GM12874 (cell line): ENCODE results near the gene SEC16A.

Experiments used
- TF ChIP-seq, protein P1 (sequence below): IDR thresholded peaks from 2 replicates; pipeline ENCODE4 v1.5.1; 2011; ENCODE audit warnings: low read depth, mild to moderate bottlenecking, control low read depth, low read length, moderate library complexity; ENCODE audit not compliant: insufficient read depth

SEC16A gene

DNA sequence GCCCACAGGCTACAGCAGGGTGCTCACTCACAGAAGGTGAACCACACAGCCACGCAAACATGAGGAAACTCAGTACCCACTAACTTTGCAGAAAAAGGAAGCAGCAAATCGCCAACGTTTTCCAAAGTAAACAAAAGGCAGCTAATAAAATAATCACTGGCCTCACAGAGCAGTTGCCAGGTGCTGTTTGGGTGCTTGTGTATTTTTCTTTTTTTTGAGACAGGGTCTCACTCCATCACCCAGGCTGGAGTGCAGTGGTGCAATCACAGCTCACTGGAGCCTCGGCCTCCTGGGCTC is 86.7 kb downstream of the SEC16A start:
- TF ChIP-seq, protein P1, sequence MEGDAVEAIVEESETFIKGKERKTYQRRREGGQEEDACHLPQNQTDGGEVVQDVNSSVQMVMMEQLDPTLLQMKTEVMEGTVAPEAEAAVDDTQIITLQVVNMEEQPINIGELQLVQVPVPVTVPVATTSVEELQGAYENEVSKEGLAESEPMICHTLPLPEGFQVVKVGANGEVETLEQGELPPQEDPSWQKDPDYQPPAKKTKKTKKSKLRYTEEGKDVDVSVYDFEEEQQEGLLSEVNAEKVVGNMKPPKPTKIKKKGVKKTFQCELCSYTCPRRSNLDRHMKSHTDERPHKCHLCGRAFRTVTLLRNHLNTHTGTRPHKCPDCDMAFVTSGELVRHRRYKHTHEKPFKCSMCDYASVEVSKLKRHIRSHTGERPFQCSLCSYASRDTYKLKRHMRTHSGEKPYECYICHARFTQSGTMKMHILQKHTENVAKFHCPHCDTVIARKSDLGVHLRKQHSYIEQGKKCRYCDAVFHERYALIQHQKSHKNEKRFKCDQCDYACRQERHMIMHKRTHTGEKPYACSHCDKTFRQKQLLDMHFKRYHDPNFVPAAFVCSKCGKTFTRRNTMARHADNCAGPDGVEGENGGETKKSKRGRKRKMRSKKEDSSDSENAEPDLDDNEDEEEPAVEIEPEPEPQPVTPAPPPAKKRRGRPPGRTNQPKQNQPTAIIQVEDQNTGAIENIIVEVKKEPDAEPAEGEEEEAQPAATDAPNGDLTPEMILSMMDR: no peak

DNA sequence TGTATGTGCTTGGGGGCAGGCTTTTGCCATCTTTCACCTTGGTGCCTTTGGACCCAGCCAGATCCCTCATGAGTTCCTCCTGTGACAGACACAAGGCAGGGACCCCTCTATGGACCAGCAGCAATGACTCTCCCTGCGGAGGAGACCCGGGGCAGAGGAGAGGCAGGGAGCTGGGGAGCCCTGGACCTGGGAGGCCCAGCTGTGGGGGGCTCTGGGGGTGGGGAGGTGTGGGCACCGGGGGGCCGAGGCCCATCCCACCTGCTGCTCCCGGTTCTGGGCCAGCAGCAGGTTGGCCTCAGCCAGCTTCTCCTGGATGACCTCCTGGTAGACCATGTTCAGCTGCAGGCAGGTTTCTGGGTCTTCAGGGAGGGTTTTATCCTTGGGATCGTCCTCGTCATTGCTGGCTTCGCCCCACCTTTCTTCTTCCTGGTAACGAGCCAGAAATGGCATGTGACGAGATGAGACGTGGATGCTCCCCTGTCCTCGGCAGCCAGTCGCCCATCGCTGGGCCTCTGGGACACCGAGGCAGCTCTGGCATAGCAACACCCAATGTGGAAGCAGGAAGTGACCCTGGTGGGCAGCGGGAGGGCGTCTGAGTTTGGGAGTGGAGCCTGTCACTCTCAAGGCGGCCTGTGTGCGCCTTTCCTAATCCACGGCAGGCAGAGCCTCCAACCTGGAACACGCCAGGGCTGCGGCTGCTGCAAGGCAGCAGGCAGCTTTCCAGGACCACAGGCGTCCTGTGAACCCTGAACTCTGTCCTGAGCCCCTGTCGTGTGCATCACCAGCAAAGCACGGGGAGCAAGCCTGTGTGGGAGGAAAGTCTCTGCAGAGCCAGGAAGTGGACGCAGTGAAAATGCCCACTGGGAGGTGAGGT is 87.3 kb downstream of the SEC16A start:
- TF ChIP-seq, protein P1: no peak

DNA sequence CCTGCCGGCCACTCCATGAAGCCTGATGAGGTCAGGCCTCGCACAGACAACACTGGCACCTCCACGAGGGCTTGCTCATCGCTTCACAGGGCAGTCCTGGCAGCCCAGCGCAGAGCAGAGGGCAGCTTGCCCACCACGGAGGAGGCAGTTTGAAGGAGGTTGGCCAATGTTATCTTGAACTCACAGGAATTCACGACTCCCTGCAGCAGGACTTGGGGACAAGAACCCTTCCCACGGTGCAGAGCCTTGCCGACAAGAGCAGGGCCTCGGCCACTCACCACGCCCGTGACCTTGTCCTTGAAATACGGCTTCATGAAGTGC is 87.9 kb downstream of the SEC16A start:
- TF ChIP-seq, protein P1: no peak

DNA sequence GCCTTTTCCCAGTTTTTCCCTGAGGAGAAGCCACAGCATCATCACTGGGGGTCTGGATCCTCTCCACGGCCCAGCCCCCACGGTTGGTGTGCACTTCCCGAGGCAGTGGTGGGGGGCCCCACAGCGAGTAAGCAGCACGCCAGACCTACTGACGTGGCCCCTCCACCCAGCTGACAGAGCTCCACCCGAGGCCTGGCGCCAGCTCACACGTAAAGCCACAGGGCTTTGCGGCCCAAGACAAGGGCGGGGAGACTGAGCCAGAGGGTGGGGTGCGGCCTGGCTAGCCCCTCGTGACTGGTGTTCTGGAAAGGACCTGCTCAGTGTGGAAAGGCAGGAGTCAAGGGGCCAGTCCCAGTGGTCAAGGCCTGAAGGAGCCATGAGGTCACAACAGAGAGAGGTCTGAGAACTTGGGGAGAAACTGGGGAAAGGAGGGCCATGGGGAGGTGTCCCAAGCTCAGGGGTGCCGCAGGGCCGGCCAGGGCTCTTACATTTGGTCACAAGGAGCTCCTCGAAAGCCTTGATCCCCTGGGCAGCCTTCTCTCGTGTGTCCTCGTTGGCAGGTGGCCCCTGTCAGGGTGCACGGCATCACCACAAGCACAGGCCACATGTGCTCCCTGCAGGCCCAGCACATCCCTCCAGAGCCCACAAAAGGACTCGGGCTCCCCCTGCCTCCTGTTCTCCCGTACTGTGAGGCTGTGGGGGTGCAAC is 88.4 kb downstream of the SEC16A start:
- TF ChIP-seq, protein P1: no peak

DNA sequence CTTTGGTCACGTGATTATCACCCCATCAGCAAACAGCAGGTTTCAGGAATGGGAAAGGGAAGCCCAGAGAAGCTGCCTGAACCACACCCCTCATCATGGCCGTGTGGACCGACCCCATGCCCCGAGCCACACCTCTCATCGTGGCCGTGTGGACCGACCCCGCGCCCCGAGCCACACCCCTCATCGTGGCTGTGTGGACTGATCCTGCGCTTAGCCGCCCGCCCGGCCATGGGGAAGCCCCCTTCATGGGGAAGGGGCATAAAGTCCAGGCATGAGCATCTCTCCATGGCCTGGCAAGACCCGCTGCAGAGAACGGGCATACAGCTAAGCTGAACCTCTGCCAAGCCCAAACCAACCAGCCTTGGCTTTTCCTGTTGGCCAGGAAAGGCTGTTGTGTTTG is 89.3 kb downstream of the SEC16A start:
- TF ChIP-seq, protein P1: no peak

DNA sequence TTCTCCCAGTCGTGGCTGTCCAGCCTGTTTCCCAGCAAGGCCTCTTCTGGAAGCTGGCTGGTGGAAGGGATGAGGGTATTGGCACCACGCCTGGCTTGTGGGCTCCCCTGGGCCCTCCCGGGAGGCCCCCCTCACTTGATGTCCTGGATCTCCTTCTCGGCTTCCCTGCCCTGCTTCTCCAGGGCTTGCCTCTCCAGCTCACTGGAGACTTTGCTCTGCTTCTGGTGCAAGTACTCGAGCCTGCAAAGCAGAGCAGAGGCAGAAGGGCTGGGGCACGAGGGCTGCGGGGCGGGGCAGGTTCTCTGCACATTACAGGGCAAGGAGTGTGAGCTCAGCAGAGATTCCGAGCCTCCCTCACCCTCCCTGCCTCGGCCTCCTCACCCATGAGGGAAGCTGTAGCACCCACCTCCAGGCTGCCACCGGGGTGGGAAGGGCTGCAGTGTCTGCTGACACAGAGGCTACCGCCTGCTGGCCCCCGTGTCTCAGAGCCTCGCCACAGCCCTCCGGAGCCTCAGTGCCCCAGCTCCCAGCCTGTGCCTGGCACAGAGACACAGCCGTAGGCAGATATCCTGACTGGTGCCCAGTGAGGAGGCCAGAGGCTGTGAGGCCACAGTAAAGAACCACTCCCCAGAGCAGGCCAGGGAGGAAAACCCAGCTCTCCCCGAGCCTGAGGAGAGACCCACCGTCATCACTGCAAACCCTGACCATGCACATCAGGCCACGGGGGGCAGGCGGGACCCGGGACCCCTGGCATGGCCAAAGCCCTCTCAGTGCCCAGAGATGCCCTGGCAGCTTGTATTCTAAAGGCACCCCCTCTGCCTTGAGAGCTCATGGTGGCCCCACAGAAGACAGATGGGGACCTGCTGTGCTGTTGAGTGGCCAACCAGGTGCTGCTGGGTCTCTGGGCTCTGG is 90.0 kb downstream of the SEC16A start:
- TF ChIP-seq, protein P1: no peak

DNA sequence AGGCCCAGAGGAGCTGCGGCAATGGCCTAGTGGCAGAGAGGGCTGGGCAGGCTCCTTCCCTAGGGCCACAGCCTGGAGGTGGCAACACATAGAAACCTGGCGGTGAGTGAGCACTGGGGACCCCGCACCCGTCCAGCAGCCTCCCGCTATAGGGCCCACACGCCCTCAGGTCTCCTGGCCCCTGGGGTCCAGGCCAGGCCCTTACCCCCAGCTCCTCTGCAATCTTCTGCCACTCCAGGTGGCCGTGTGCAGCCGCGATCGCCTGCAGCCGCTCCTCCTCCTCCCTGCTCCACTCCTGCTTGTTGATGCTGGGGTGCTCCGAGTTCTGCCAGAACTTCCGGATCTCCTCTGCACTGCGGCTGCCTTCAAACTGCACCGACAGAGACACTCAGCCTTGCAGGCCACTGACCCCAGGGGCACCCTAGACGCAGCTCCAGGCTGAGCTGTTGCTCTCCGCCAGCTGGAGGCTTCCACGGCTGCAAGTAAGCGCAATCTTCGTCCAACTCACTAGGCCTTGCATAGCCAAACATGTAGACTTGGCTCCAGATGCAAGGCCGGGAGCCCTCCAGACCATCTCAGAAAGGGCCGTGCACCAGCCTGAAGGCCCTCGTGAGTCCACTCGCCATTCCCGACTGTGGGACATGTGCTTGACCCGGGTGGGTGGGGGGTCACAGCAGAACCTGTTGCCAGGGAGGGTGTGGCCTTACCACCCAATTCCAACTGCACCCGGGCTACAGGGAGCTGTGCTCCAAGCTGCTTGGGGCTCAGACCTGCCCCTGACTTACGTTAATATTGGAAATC is 90.9 kb downstream of the SEC16A start:
- TF ChIP-seq, protein P1: no peak
